Measurements from ENCODE around the gene SMU1.

DNA sequence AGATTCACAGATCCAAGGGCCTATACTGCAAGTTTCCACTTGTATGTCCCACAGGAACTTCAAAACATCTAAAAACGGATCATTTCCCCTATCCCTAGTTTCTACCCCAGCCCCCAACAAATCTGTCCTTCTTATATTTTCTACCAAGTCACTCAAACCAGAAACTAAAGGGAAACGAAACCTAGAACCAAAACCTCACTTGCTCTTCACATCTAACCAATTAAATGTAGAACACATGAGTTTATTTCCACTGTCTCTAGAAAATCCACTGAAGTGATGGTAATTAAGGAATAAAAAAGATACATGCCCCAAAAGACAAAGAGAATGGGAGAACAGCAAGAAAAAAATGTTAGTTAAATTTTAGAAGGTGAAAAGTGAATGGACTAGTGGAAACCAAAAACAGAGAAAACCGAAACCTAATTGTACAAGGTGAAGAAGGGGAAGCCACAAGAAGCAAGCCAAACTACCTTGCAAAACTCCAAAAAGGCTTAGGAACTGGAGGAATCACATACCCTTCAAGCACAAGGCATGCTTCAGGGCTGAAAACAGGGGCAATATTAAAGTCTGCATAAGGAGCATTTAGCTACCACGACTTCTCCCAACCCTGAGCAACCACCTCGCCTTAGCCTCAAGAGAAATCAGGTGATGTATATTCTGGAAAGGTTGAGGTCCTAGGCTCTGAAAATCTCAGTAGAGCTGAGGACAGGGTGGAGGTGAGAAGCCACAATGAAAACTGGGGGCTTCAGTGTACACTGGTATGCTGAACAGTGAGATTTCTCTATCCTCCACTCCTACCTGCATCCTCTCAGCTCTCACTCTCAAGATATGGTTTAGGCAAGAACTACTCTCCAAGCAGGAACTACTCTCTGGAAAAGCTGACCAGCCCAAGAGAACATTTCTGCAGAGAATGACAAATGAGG lies 11.1 kb downstream of the SMU1 start:
- no peak for TF ChIP-seq EP300 (IDR thresholded peaks at IDR 0.05; ENCODE audit: low read depth)
- TF ChIP-seq, protein P1, sequence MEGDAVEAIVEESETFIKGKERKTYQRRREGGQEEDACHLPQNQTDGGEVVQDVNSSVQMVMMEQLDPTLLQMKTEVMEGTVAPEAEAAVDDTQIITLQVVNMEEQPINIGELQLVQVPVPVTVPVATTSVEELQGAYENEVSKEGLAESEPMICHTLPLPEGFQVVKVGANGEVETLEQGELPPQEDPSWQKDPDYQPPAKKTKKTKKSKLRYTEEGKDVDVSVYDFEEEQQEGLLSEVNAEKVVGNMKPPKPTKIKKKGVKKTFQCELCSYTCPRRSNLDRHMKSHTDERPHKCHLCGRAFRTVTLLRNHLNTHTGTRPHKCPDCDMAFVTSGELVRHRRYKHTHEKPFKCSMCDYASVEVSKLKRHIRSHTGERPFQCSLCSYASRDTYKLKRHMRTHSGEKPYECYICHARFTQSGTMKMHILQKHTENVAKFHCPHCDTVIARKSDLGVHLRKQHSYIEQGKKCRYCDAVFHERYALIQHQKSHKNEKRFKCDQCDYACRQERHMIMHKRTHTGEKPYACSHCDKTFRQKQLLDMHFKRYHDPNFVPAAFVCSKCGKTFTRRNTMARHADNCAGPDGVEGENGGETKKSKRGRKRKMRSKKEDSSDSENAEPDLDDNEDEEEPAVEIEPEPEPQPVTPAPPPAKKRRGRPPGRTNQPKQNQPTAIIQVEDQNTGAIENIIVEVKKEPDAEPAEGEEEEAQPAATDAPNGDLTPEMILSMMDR (IDR thresholded peaks at IDR 0.05) = no peak
